C4-2B (cell line): ENCODE results near the gene MCRIP1.
A peak's percentile ranks its signal among the peaks of the same experiment; 100 is the strongest.

Source experiments
- H3K27ac ChIP-seq: fragments of 450-650 bp; 2 replicates; pipeline ENCODE4 v1.5.1; 2017
- ZFX ChIP-seq: fragments of 450-650 bp; IDR thresholded peaks from 2 replicates; pipeline ENCODE4 v1.6.1; 2017
- TF ChIP-seq, protein P1 (sequence below): fragments of 450-650 bp; conservative IDR thresholded peaks from 2 replicates; pipeline ENCODE4 v1.5.1; 2017; ENCODE audit warnings: mild to moderate bottlenecking

MCRIP1 gene

DNA sequence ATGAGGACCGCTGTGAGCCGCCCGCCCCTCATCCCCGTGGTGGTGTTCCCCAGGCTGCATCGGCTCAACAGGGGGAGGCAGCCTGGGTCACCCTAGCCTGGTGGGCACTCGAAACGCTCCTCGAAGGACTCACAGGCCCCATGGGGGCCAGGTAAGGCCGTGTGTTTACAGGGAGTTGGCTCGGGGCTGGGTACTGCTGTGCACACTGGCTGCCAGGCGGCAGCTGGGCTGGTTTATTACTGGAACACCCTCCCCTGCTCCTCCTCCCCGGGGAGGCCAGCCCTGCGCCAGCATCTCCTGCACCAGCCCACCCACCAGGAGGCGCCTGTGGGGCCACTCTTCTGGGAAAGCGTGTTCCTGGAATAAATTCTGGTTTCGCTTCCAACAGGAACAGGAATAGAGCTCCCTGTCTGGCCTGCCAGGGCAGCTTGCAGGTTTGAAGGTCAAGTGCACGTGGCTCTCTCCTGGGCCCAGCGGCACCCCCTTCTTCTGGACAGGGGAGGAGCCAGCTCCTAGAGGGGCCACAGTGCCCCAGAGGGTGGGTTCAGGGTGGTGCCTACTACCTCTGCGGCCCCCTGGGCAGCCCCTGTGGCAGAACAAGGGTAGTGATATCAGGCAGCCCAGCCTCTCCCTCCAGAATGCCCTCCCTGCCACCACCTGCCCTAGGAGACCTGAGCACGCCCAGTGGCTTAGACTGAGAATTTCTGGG is 11.3 kb downstream of the MCRIP1 start:
- TF ChIP-seq ZFX = 0 out of 2 replicates have a peak, but pooled peaks have one; percentile 24
- TF ChIP-seq, protein P1, sequence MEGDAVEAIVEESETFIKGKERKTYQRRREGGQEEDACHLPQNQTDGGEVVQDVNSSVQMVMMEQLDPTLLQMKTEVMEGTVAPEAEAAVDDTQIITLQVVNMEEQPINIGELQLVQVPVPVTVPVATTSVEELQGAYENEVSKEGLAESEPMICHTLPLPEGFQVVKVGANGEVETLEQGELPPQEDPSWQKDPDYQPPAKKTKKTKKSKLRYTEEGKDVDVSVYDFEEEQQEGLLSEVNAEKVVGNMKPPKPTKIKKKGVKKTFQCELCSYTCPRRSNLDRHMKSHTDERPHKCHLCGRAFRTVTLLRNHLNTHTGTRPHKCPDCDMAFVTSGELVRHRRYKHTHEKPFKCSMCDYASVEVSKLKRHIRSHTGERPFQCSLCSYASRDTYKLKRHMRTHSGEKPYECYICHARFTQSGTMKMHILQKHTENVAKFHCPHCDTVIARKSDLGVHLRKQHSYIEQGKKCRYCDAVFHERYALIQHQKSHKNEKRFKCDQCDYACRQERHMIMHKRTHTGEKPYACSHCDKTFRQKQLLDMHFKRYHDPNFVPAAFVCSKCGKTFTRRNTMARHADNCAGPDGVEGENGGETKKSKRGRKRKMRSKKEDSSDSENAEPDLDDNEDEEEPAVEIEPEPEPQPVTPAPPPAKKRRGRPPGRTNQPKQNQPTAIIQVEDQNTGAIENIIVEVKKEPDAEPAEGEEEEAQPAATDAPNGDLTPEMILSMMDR = peak; percentile 96
- H3K27ac ChIP-seq = peak overlapping the region; percentile 96

DNA sequence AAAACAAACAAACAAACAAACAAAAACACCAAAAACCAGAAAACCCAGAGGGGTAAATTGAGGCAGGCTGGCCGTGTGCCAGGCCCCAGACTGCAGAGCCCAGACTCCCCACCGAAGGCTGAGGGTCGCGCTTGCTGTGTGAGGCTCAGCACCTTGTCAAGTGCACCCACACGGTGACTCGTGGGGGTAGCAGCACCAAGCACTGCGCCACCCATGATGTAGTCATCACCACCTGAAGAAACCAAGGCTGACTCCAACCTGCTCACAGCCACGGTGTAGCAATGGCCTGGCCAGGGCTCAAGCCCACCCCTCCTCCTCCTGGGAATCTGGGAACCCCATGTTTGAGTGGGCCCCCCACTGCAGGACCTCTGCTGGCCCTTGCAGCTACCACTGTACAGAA is 11.9 kb downstream of the MCRIP1 start:
- peak overlapping the region; percentile 96 for H3K27ac ChIP-seq
- TF ChIP-seq, protein P1 = no peak
- TF ChIP-seq ZFX = no peak

DNA sequence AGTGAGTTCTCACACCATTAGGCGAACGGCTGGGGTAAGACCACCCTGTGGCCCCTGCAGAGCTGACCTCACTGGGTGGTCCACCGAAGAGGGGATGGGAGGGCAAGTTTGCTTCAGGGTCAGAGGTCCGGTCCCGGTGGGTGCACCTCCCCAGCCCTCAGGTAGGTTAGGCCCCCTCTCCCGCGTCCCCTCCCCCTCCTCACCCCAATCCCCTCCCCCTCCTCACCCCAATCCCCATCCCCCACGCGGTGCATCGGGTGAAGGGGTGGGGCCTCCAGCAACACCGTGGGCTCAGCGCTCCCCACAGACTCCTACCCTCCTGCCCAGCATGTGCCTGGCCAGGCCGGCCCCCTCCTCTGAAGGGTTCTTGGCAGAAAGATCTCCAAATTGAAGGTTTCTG is 13.4 kb downstream of the MCRIP1 start:
- H3K27ac ChIP-seq = no peak overlapping the region
- TF ChIP-seq ZFX = no peak
- TF ChIP-seq, protein P1 = no peak

DNA sequence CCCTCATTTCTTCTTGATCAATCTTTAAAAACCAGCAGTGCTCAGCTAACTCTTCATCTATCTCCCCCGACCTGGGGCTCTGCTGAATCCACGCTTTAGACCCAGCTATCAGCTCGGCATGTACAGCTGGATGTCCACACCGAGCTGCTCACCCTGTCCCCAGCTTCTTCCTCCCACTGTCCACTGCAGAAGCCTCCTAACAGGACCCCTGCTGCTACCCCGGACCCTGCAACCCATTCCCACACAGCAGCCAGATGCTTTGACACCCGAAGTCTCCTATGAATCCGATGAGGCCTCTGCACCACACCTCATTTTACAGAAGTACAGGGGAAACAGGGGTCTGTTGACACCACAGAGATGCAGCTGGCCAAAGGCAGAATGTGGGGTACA is 15.3 kb downstream of the MCRIP1 start:
- no peak for TF ChIP-seq ZFX
- TF ChIP-seq, protein P1 = no peak
- H3K27ac ChIP-seq = no peak overlapping the region

DNA sequence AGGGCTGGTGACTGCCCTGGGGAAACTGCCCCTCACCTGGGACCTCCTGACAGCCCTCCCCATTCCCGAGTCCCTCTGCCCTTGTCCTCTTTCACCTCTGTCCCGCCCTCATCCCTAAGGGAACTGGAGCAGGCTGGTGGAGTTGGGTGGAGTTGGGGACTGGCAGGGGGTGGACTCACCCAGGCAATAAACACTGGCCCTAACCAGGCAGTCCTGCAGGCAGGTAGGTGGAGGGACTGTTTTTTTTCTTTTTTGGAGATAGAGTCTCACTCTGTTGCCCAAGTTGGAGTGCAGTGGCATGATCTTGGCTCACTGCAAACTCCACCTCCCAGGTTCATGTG is 17.5 kb downstream of the MCRIP1 start:
- no peak for TF ChIP-seq ZFX
- TF ChIP-seq, protein P1 = no peak
- no peak overlapping the region for H3K27ac ChIP-seq

DNA sequence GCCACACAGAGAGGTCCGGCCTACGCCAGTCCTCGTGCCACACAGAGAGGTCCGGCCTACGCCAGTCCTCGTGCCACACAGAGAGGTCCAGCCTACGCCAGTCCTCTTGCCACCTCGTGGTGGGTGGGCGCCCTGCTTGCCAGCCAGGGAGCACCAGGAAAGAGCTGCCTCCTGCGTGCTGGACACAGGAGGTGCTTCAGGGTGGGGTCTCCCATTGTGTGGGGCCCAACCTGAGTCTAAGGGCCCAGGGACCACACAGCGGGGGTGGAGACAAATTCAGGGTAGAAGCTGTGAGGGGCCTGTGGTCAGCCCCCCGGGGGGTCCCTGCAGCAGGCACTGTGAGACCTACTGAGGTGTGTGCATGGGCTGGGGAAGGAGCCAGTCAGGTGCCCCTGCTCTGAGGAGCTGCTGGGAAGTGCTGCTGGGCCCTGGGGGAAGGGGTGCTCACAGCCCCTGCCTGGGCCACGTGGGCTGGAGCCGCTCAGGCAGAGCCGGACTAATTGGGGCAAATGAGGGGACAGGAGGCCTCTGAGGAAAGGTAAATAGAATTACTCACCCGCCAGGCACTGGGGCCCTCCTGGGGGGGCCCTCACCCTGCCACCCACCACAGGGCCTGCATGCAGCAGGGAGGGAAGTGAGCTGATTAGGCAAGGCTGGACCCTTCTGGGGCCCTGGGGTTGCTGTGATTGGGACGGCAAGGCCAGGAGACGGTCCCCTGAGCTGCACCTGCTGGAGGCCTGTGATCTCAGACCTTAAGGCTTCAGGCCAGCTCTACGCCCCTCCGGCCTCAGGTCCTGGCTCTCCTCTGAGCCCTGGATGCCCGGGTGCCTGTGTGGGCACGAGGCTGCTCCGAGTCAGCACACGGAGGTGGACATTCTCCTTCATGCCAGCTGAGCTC is 18.1 kb downstream of the MCRIP1 start:
- no peak for TF ChIP-seq ZFX
- TF ChIP-seq, protein P1 = no peak
- no peak overlapping the region for H3K27ac ChIP-seq
